ENCODE measurements around the gene AOC2. TPM values are rescaled to one million over a fixed set of nuclear protein-coding genes. Genes with fewer than 3 reads are reported as not detected.

AOC2 gene
- total RNA-seq, 2 donors from 2014 or later, result 0.32 to 1.1 TPM

DNA sequence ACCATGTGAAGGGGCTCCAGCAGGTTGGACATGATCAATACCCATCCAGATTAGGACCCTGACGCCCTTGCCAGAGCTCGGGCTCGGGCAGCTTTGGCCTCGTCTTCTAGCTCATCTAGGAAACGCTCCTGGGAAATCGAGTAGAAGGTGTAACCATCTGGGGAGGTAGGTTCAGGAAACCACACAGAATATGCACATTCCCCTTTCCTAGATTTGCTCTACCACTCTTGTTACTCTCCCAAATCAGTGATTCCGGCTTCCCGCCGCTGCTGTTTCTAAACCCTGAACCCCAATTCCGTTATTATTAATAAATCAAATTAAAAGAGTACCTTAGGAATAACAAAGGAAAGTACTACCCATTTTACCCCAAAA, 46.4 kb upstream of the AOC2 start:
- H3K9me3 ChIP-seq, result no peaks in the 10 kb centered on the region
- TF ChIP-seq, protein P1, sequence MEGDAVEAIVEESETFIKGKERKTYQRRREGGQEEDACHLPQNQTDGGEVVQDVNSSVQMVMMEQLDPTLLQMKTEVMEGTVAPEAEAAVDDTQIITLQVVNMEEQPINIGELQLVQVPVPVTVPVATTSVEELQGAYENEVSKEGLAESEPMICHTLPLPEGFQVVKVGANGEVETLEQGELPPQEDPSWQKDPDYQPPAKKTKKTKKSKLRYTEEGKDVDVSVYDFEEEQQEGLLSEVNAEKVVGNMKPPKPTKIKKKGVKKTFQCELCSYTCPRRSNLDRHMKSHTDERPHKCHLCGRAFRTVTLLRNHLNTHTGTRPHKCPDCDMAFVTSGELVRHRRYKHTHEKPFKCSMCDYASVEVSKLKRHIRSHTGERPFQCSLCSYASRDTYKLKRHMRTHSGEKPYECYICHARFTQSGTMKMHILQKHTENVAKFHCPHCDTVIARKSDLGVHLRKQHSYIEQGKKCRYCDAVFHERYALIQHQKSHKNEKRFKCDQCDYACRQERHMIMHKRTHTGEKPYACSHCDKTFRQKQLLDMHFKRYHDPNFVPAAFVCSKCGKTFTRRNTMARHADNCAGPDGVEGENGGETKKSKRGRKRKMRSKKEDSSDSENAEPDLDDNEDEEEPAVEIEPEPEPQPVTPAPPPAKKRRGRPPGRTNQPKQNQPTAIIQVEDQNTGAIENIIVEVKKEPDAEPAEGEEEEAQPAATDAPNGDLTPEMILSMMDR (IDR thresholded peaks at IDR 0.05), result no peak
- no peaks in the 10 kb centered on the region for H3K27me3 ChIP-seq
- no peak for DNase-seq
- H3K27ac ChIP-seq, result peak overlapping the region; percentile 74
- H3K4me3 ChIP-seq, result peak overlapping the region; percentile 76
- H3K36me3 ChIP-seq, result no peaks in the 10 kb centered on the region
- intact Hi-C loops (cut with DNase I), result no loop called here
- peaks cover 10% of the 10 kb centered on the region for H3K4me1 ChIP-seq
- H3K9ac ChIP-seq (ENCODE audit: low read depth in 2 of 2, low read length in 2 of 2), result peak overlapping the region; percentile 88 to 99

DNA sequence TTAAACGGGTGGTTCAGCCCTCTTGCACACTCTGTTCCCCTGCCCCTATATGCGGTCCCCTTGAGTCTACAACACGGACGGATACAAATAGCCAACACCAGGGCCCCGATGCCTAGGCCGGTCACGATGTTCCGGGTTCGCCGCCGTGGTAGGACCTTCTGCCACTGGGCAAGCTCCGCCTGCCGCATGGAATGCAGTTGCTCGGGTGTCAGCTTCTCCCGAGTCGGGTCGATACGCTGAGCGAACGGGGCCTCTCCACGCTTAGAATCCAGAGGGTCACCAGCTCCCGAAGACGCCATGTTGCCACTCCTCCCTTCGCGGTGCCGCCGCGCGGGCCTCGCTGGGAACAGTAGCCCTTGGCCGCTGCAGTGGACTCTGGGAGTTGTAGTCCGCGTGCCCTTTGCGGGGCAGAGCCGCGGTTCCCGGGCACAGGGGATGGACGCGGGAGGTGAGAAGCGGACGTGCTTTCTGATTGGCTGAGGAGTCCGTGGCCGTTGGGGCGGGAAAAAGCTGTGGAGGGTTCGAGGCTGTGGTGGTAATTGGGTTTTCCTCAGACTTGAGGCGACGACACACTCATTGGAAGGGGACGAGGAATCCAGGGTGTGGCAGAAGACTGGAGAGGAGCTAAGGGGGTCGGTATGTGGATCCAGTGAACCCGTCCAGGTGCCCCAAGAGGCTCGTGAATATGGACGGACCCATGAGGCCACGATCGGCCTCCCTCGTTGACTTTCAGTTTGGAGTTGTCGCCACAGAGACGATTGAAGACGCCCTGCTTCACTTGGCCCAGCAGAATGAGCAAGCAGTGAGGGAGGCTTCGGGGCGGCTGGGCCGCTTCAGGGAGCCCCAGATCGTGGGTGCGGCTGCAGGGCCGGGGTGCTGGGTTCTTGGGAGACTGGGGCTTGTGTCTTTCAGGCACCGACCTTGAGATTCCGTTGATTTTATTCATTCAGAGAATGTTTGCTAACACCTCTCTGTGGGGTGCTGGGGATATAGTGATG, 45.7 kb upstream of the AOC2 start, which contains the start of the genes CNTD1 and COA3:
CNTD1 (plus strand) TSS at position 479 of the 998 bp plus-strand sequence; CDS start at position 686, 207 bp downstream.
COA3 (minus strand) TSS at position 322 of the 998 bp plus-strand sequence; CDS start at position 299, 23 bp downstream.
- Histone ChIP-seq H3K9ac (ENCODE audit: low read depth in 2 of 2, low read length in 2 of 2) (peak within 1 kb of the TSS; percentile 88 to 99), H3K4me1 (peaks cover 14% of the 10 kb centered on the region), H3K9me3 (no peaks in the 10 kb centered on the region), H3K27me3 (no peaks in the 10 kb centered on the region), H3K27ac (peak within 1 kb of the TSS; percentile 74), H3K4me3 (peak within 1 kb of the TSS; percentile 76), H3K36me3 (no peaks in the 10 kb centered on the region)
- DNase-seq, result peak; percentile 90
- TF ChIP-seq, protein P1 (IDR thresholded peaks at IDR 0.05), result no peak
- intact Hi-C loops (cut with DNase I), result no loop called here

- intact Hi-C loops (cut with DNase I), result no loop called here
- H3K27ac ChIP-seq, result peak overlapping the region; percentile 68
Measured at GRCh38 chr17:42803074-42803883, 41.1 kb upstream of the AOC2 start.

GRCh38 chr17:42804918-42805367, 39.4 kb upstream of the AOC2 start:
- peaks cover 5% of the 10 kb centered on the region for H3K4me1 ChIP-seq
- H3K9me3 ChIP-seq, result no peaks in the 10 kb centered on the region
- H3K9ac ChIP-seq (ENCODE audit: low read depth in 2 of 2, low read length in 2 of 2), result peak overlapping the region in 1 of 2 donors; percentile 16
- no peaks in the 10 kb centered on the region for H3K36me3 ChIP-seq
- H3K4me3 ChIP-seq, result no peak overlapping the region
- intact Hi-C loops (cut with DNase I), result no loop called here
- peak overlapping the region; percentile 68 for H3K27ac ChIP-seq
- TF ChIP-seq, protein P1 (IDR thresholded peaks at IDR 0.05), result no peak
- no peak for DNase-seq
- H3K27me3 ChIP-seq, result no peaks in the 10 kb centered on the region

More at GRCh38 chr17:42803074-42803883, 41.1 kb upstream of the AOC2 start:
- H3K9ac ChIP-seq (ENCODE audit: low read depth in 2 of 2, low read length in 2 of 2), result peak overlapping the region in 1 of 2 donors; percentile 42
- H3K4me3 ChIP-seq, result no peak overlapping the region
- H3K4me1 ChIP-seq, result peaks cover 5% of the 10 kb centered on the region
- TF ChIP-seq, protein P1 (IDR thresholded peaks at IDR 0.05), result no peak
- no peaks in the 10 kb centered on the region for H3K27me3 ChIP-seq
- no peaks in the 10 kb centered on the region for H3K9me3 ChIP-seq
- no peaks in the 10 kb centered on the region for H3K36me3 ChIP-seq
- DNase-seq, result no peak

- no peaks in the 10 kb centered on the region for H3K27me3 ChIP-seq
- peak overlapping the region in 1 of 2 donors; percentile 49 for H3K9ac ChIP-seq (ENCODE audit: low read depth in 2 of 2, low read length in 2 of 2)
- H3K27ac ChIP-seq, result peak overlapping the region; percentile 68
- intact Hi-C loops (cut with DNase I), result no loop called here
- TF ChIP-seq, protein P1 (IDR thresholded peaks at IDR 0.05), result no peak
- peaks cover 5% of the 10 kb centered on the region for H3K36me3 ChIP-seq
- H3K4me3 ChIP-seq, result no peak overlapping the region
- no peaks in the 10 kb centered on the region for H3K9me3 ChIP-seq
- peaks cover 5% of the 10 kb centered on the region for H3K4me1 ChIP-seq
- DNase-seq, result no peak
Measured at GRCh38 chr17:42806249-42806648, 38.1 kb upstream of the AOC2 start.
